ENCODE measurements around the gene KLF2.
A peak's percentile ranks its signal among the peaks of the same experiment; 100 is the strongest.

The KLF2 gene

GRCh38 chr19:16309643-16310042 lies 15.0 kb upstream of the KLF2 start:
- DNase-seq, result no peak

- DNase-seq, result peak; percentile 35
Measured at GRCh38 chr19:16315825-16316505, 8.7 kb upstream of the KLF2 start.

GRCh38 chr19:16316506-16316882 lies 8.1 kb upstream of the KLF2 start:
- no peak for DNase-seq

- peak; percentile 60 for DNase-seq
Measured at GRCh38 chr19:16319481-16319880, 5.1 kb upstream of the KLF2 start.

- DNase-seq, result no peak
Measured at GRCh38 chr19:16320987-16321386, 3.6 kb upstream of the KLF2 start.

- DNase-seq, result no peak
Measured at GRCh38 chr19:16325161-16325527, 518 bp downstream of the KLF2 start.

GRCh38 chr19:16325641-16326400 lies 1.2 kb downstream of the KLF2 start:
- peak; percentile 72 for DNase-seq

- DNase-seq, result peak; percentile 72
Measured at GRCh38 chr19:16326401-16327168, 2.0 kb downstream of the KLF2 start.

- peak; percentile 40 for DNase-seq
Measured at GRCh38 chr19:16327169-16327475, 2.5 kb downstream of the KLF2 start.

- peak; percentile 41 for DNase-seq
Measured at GRCh38 chr19:16327501-16327900, 2.9 kb downstream of the KLF2 start.

GRCh38 chr19:16327911-16328823 lies 3.5 kb downstream of the KLF2 start:
- DNase-seq, result peak; percentile 88

- peak; percentile 90 for DNase-seq
Measured at GRCh38 chr19:16328824-16329482, 4.3 kb downstream of the KLF2 start.

- DNase-seq, result peak; percentile 97
Measured at GRCh38 chr19:16330368-16330801, 5.8 kb downstream of the KLF2 start.

- DNase-seq, result peak; percentile 49
Measured at GRCh38 chr19:16330806-16331690, 6.4 kb downstream of the KLF2 start.

- no peak for DNase-seq
Measured at GRCh38 chr19:16333001-16333586, 8.5 kb downstream of the KLF2 start.

GRCh38 chr19:16334411-16334810 lies 9.8 kb downstream of the KLF2 start:
- no peak for DNase-seq

GRCh38 chr19:16335226-16335625 lies 10.6 kb downstream of the KLF2 start:
- DNase-seq, result peak; percentile 71

- DNase-seq, result no peak
Measured at GRCh38 chr19:16336571-16336970, 11.9 kb downstream of the KLF2 start.

GRCh38 chr19:16337809-16338469 lies 13.3 kb downstream of the KLF2 start:
- DNase-seq, result no peak
